Left lobe of liver (tissue), 2 donors: ENCODE results near the gene CDH13. TPM values are rescaled to one million over a fixed set of nuclear protein-coding genes. Genes with fewer than 3 reads are reported as not detected.

Experiments
- ATAC-seq: fragments of 200-7000 bp; cut with Tn5 transposase; one replicate; pipeline ENCODE4 v1.9.1; 2020; ENCODE audit warnings: mild to moderate bottlenecking, moderate library complexity
- DNase-seq: peaks from one replicate; pipeline ENCODE4 v3.0.0-alpha.2; 2020; ENCODE audit warnings: low spot score
- total RNA-seq: library from RNA; stranded (reverse); gene quantifications from one replicate; pipeline ENCODE4 v1.2.1, GENCODE V29; 2021
- donor health status: DM: no; HTN: no; CAD: no; lungs with moderate emphysema.
- donor health status: DM: no; HTN: yes; CAD: no.

Gene CDH13
- total RNA-seq, 1 donor from 2014 or later, result 0.18 TPM

DNA sequence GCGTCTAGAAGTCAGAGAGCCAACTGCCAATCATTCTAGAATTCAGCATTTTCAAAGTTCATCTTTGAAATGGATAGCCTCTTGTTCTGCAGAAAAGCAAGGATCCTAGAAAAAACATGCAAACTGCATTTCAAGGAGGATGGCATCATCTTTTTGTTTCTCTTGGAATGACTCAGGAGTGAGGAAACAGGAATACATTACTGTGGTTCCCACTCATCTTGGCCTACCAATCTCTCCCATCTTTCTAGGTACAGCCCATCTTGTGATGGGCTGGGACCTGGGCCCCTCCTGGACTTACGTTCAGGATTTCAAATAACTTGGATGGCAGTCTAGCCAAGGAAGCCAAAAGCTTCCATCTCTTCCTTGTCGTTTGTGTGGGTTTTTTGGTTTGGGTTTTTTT is 363.4 kb downstream of the CDH13 start:
- no peak for ATAC-seq

DNA sequence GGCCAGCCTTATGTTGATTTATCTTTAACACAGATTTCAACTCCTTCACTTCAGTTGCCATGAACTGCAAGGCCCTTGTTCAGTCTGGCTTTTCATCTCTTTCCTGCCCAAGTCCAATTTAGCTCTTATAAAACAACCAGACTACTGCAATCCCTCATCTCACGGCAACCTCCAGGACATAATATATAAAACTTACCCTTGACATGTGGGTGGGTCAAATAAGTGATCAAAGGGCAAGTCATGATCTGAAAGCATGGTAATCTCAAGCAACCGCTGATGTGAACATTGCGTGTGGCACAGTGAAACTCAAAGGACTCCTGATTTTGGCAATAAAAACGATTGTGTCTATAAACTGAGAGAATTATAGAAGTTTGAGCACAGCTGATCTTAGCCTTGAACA is 364.6 kb downstream of the CDH13 start:
- DNase-seq, result no peak

More for the DNA sequence above, 363.4 kb downstream of the CDH13 start:
- no peak for DNase-seq

DNA sequence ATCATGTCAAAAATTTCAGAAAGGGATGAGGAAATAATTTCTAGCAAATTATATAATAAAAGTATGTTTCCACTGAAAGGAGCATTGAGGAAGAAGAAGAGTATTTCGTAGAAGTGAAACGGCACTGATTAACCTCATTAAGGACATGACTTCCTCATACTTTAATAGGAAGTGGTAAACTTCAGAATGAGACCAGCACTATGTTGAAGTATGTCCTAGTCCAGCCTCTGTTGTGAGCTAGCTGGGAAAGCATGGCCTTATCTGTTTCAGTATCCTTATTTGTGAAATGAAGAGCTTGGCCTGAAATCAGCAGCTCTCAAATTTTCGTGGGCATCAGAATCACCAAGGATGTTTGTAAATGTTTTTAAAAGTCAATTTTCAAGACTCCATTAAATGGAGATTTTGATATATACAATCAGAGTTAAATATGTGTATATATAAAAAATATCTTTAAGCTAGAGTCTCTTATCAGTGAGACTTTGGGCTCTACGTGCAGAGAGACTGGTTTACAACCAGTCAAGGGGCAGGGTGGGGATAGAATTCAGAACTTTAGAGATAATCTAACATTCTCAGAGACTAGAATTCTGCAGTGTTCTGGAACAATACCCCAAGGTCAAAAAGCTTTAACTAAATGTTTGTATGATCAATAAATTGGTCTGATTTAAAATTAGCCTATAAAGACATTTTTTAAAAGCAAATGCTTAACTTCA is 365.4 kb downstream of the CDH13 start:
- DNase-seq, result no peak
- ATAC-seq, result no peak

More for the DNA sequence above, 364.6 kb downstream of the CDH13 start:
- no peak for ATAC-seq

DNA sequence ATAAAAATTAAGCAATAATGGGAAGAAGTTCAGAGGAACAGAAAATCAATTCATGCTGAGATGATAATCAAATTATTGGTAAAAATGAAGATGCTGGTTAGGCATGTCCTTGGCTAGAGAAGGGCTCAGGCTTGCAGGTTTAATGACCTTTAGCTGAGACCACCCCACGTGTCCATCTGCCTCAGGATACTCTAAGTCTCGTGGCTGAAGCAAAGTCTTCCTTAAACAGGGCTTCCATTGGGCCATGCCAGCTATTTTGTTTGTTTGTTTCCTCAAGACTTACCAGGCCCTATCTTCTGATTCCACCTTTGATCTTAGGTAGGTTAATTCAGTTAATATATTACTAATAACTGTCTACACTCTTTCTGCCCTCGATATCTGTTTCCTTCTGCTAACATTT is 366.0 kb downstream of the CDH13 start:
- no peak for ATAC-seq
- DNase-seq, result no peak

DNA sequence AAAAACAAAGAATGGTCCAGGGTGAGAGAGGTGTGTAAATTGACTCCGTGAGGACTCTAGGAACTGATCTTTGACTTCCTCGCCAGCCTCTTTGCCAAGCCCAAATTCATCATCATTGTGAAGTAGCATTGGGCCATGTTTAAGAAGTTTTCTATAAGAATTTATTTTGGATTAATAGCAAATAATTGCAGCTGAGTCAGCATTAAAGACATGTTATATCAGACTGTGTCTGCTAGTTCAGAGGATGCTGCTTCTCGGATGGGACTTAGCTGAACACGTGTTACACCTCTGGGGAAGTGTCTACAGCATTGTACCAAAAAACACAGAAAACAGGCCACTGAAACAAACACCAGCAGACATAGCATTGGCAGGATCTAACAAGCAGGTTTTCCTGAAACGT is 366.6 kb downstream of the CDH13 start:
- ATAC-seq (no peak), DNase-seq (no peak)

DNA sequence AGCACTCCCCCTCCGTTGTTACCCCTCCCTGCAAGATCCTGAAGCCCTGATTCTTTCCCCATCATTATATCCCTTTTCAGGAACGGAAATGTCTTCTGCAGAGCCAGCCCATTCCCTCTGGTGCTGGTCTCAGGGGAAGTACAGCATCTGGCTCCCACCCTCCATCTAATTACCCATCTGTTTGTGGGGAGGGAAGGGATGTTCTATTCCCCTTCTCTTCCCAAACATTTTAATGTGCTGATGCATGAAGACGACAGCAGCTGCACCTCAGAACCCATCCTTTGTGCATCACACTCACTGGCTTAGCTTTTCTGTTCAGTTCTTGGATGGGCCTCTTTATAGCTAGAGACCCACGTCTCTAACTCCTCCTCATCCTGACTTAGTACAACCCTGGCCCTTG is 367.2 kb downstream of the CDH13 start:
- no peak for ATAC-seq
- no peak for DNase-seq

DNA sequence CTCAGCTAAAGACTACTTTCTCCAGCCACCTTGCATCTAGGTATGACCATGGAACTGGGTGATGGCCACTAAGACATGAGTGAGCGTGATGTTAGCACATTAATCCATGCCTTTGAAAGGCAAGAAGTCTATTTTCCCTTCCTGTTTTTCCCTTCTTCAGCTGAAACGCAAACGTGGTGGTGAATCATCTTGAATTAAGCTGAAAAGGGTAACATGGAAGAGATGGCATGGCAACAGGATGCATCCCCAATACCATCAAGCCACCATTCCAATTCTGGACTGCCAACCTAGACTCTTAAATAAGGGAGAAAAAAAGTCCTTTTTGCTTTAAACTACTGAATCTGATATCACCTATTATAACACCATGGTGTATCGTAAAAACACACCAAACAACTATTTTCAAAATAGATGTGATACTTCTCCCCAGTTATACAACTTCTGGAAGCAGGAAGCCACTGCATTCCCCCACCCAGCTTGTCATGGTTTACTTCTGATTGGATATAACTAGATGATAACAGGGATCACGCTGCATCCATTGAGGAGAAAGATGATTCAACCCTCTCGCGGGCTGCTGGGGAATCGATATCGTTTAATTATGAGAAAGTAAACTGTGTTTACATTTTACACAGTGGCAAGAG is 368.6 kb downstream of the CDH13 start:
- ATAC-seq (no peak), DNase-seq (no peak)

DNA sequence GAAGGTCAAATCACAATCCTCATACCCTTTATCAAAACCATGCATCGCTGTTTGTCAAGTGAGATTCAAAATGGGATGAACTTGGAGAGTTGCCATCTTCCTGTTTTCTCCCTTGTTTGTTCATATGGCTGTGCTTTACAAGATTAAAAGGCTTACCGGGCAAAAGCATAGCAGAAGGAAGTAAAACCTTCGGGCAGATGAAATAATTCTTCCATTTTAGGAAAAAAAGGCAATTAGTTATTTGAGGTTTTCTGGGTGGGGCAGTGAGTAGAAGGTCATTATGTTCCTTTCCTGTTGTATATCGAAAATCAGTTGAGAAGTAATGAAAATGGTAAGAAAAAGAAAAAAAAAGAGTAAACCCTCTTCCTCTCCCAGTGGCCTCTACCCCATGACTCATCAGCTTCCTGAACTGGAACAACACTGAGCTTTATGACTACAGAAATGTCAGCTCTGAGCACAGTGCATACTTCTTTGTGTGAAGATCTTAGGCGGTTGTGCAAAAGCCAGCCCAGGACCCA is 369.2 kb downstream of the CDH13 start:
- DNase-seq (no peak), ATAC-seq (peak; percentile 51)

DNA sequence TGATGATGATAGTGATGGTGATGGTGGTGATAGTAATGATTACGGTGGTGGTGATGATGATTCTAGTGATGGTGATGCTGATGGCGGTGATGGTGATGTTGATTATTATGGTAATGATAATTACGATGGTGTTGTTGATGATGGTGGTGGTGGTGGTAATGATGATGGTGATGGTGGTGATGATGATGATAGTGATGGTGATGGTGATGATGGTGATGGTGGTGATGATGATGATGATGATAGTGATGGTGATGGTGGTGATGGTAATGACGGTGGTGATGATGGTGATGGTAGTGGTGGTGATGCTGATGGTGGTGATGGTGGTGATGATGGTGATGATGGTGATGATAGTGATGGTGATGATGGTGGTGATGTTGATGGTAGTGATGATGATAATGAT is 370.0 kb downstream of the CDH13 start:
- DNase-seq (no peak), ATAC-seq (no peak)

DNA sequence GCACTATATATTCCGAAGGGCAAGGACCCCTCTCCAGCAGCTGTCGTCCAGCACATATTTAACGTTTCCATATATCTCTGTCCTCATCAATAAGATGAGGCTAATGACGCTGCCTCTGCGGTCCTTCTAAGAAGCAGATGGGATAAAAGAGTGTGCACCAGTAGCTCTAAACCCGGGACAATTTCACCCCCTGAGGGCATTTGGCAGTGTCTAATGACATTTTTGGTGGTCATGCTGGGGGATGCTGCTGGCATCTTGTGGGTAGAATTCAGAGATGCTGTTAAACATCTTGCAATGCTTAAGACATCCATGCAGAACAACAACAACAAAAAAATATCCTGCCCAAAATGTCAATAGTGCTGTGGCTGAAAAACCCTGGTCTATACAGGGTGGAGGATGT is 372.9 kb downstream of the CDH13 start:
- ATAC-seq, result no peak
- no peak for DNase-seq

DNA sequence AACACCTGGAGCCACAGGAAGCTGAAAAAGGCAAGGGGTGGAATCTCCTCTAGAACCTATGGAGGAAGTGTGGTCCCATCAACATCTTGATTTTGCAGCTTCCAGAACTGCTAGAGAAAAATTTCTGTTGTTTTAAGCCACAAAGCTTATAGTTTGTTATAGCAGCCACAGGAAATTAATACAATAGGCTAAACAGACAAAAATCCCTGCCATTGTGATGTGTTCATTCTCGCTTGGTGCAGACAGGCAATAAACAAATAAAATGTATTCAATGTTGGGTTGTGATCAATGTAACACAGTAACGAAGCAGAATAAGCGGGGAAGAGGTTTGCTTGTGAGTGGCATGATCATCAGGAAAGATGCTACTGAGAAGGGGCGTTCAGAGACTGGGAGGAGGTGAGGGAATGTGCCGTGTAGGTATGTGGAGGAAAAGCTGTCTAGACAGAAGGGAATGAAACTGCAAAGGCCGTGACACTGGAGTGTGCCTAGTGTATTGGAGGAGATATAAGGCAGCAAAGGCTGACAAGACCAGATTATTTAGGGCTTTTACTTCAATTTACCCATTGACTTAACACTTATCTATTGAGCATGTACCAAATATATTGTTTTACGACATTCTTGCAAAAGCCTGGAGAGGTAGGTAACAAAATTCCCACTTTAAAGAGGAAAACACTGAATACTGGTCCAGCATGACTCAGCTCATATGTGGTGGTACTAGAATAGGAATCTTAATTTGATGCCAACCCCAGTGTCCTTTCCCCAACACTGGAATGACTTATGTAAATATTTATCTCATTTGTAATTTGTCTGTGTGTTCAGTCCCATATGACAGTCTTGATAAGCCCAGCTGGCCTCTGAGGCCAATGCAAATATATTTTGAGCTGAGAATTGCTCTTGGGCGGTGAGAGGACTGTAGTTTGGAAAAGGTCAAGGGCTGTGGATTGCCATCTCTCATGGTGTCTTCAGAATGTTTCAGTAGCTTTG is 375.9 kb downstream of the CDH13 start:
- DNase-seq, result no peak
- no peak for ATAC-seq

DNA sequence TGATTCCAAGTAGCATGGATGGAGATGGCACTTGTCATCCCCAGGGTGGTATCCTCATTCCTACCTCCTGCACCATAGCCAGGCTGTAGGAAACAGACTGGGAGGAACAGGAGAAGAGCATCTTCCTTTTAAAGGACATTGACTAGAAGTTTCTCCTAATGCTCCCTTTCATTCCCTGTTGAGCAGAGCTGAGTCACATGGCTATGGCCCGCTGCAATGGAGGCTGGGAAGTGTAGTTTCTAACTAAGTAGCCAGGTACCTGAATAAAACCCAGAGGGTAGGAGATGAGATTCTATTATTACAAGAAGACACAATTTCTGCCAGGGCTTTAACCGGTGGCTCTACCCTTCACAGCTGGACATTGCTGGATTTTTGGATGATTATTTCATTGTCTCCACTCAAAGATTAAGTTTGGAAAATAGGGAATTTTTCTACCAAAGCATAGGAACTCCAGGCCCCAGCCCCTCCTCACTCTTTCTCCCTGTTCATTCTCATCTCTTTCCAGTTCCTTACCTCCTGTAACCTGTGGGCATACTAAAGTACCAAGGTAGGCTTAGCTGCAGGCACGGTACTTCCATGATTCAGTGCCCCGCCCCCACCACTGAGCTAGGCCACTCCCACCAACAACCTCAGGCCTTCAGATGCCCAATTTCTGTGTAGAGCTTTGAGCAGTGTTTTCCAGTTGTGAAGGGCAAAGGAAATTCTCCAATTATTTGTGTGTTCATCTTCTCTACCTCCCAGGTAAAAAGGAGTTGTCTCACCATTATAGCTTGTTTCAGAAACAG is 378.3 kb downstream of the CDH13 start:
- no peak for DNase-seq
- ATAC-seq, result no peak

DNA sequence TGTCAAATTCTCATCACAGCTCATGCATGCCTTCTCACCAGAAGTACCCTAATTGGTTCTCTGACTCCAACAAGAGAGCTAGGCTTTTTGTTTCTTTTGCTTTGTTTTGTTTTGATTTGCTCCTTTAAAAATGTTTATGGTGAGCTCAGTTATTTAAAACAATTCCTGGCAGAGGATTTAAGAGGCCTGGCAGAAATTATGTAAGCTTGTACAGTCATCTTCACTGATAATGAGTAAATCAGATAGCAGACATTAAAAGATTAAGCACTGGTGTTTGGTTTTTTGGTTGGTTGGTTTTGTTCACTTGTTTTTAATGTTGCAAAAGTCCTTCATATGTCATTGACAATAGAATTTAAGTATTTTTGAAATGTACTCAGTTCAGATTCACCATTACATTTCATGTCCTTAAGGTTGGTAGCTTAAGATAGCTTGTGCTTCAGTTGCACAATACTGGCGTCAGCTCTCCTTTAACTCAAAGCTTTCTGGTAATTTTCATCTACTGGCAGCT is 378.9 kb downstream of the CDH13 start:
- DNase-seq (no peak), ATAC-seq (no peak)

DNA sequence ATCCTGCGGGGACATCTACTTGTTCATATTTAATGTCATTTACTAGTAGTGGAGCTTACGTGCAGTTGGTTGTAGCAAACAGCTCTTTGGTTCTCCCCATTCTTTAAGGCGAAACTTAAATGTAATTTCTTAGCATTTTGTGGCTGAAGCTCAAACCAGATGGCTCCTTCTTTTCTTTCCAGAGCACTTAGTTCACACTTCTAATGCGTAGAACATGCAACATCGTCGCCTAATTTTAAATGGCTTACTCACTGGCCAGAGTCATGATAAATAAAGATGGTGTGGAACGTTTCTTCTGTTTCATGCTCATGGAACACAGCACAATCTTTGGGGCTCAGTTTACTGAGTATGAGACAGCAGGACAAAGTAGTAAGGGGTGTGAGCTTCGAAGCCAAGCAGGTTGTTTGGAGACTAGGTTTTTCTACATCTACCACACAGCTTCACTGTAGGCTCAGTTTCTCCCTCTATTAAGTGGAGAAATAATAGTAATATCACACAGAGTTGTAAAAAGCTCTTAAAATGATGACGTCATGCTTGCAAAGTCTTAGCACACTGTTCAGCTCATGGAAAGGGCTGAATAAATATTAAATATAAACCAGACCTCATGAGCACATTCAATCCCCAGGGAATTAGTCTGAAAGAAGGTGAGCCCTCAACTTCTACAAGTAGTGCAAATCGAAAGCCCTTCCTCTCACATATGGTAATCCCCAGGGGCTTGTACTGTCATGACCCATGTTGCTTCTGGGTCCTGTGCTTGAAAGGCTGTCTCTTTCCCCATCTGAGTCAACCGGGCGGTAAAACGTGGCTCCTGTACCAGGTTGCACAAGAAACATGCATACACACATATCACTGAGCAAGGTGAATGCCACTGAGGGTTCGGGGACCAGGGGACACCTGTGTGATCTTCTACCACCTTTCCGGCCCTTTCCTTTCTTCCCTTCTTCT is 384.3 kb downstream of the CDH13 start:
- no peak for ATAC-seq

DNA sequence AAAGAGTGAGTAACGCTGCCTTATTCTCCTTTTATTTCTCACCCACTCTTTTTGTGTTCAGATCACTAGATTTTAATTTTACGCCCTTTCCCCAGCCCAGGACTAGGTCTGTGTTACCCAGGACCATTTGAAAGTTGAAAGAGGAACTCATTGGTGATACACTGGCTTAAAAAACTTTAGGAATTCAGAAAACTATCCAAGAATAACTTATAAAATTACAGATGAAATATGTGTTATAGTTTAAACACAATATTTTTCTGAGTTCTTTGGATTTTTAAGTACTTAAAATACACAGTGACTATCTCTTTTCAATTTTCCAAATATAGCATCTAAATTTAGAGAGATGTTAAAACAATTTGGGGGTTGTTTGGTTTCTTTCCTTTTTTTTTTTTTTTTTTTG is 385.2 kb downstream of the CDH13 start:
- no peak for ATAC-seq
- DNase-seq, result no peak

More for the DNA sequence above, 384.3 kb downstream of the CDH13 start:
- DNase-seq, result no peak

DNA sequence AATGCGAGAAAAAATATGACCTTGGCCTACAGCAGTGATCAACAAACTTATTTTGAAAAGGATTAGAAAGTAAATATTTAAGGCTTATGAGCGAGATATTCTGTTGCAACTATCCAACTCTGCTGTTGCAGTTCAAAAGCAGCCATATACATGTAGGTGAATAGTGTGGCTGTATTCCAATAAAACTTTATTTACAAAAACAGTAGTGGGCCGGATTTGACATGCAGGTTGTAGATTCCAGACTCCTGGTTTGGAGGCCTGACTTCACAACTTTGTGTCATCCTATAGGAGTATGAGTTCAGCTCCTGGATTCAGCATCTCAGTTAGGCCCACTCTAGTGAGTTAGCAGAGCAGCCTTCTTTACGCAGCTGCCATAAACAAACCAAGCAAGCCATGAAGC is 386.3 kb downstream of the CDH13 start:
- DNase-seq (no peak), ATAC-seq (no peak)

DNA sequence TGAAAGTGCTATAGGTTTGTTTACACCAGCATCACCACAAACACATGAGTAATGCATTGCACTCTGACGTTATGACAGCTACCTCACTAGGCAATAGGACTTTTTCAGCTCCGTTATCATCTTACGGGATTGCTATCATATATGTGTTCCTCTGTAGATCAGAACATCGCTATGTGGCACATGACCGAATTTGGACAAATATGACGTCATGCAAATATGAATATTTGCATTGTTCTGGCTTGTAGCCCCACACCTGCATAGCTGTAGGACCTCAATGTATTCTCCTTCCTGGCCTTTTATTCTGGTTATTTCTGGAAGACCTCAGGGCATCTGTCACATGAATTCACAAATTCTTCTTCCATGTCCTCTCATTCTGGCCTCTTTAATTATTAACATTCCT is 393.2 kb downstream of the CDH13 start:
- ATAC-seq, result no peak

DNA sequence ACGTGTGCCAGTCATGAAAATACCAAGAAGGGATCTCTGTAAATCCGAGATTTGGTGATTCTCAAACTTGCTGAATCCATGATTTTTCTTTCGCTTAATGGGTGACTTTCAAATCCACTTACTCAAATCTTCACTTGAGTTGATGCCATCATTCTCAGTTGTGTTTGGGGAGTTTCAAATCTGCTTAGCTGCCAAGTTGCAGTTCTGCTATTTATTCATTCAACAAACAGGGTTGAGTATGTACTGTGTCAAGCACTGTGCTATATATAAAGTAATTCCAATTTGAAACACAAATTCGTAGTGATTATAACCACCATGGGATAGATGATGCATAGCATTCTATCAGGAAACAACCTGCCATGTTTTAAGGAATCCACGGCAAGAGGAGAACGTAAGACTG is 394.3 kb downstream of the CDH13 start:
- no peak for DNase-seq
- no peak for ATAC-seq

More for the DNA sequence above, 393.2 kb downstream of the CDH13 start:
- no peak for DNase-seq

DNA sequence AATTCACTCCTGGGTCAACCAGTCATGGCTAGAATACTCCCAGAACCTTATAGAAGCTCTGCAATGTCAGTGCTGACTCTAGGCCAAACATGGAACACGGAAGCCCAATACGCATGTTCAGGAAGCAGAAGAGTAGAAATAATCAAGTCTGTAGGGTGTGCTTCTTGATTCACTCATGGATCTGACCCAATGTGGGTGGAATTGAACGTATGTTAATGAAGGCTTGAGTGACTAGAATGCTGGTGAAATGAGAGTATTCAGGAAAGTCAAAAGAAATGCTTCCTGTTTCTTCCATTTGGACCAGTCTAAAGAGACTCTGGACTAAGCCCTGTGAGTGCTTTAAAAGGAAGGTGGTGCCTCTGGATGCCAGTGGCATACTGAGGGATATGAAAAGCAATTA is 395.0 kb downstream of the CDH13 start:
- no peak for DNase-seq

More for the DNA sequence above, 395.0 kb downstream of the CDH13 start:
- no peak for ATAC-seq
